Measurements from ENCODE around the gene NDUFAF4.

DNA sequence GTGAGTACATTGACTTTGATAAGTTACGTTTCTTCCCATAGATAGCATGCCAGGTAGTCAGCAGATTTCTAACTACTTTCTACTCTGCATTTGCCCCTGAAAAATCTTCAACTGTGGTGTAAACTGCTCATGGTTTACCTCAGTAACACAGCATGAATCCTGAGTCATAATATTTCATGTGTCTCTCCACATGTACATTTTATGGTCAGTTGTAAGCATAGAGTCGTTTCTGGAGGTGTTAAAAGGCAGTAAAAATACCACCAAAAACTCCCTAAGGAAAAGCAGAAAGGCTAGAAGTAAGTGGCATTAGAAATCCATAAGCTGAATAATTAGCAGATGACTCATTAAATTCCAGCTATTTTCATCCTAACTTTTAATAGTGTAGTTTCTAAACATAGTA, 56.3 kb downstream of the NDUFAF4 start:
- TF ChIP-seq CTCF (IDR thresholded peaks at IDR 0.05; ENCODE audit: low read depth, low read length, poor library complexity, severe bottlenecking) (no peak), EZH2phosphoT487 (IDR thresholded peaks at IDR 0.05; ENCODE audit: borderline replicate concordance, low read length) (no peak)

Data from DOHH2 (cell line).